H7 (cell line): ENCODE data around the gene DCAF5. TPM values are rescaled to one million over a fixed set of nuclear protein-coding genes. Genes with fewer than 3 reads are reported as not detected.
"Not testable (repeated sequence)": the region's sequence is repeated elsewhere in the genome, so short reads cannot be mapped to it uniquely, and the experiment has no call there.

Source experiments
- DNase-seq: peaks from one replicate; pipeline ENCODE4 v3.0.0; 2012
- H3K27me3 ChIP-seq: 2 replicates; pipeline ENCODE4 v1.6.0; 2011; ENCODE audit warnings: mild to moderate bottlenecking, low read length; ENCODE audit not compliant: control insufficient read depth, insufficient read depth
- H3K36me3 ChIP-seq: replicated peaks from 2 replicates; pipeline ENCODE4 v1.5.1; 2011; ENCODE audit warnings: low read length; ENCODE audit not compliant: control insufficient read depth, insufficient read depth
- H3K4me3 ChIP-seq: 2 replicates; pipeline ENCODE4 v1.5.1; 2011; ENCODE audit warnings: low read depth, mild to moderate bottlenecking, control low read depth, low read length, moderate library complexity; ENCODE audit not compliant: insufficient read depth
- total RNA-seq: library from RNA; depleted of rRNA; stranded (reverse); fragments of >200 nt; shearing (Covaris generic); gene quantifications from 2 replicates; pipeline ENCODE4 v1.2.3, GENCODE V29; 2014

The DCAF5 gene
- total RNA-seq, 1 experiment from 2014 or later = 31.9 TPM

DNA sequence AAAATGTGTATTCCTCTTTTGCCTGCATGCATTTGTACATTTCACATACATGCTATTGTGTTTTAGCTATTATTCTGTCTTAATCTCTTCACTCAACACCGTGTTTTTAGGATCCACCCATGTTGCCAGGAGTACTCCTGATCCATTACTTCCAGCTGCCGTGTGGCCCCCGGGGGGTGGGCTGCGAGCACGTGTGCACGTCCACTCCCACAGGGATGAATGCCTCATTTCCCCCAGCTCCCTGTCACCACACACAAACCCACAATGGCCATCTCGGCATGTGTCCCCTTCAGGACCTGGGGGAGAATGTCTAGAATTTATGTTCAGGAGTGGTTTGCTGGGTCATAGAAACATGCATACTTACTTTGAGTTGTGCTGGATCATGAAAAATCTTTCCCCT, 111.1 kb downstream of the DCAF5 start:
- Histone ChIP-seq H3K27me3 (no peaks in the 10 kb centered on the region), H3K4me3 (no peak overlapping the region), H3K36me3 (no peaks in the 10 kb centered on the region)
- DNase-seq = no peak

DNA sequence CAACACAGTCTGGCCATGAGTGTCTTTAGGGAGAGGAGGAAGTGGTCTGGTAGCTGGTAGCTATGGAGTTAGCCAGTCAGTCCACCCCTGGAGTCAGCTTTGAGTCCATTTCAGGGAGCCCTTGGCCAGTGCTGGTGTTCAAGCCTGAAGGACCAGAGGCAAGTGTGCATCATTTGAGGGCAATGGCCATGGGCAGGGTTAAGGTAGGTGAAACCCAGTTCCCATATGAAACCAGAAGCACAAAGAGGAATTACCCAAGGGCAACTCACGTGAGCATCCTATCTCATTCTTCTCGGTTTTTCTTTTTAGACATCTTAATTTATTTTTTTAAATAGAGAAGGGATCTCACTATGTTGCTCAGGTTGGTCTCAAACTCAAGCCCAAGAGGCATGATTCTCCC, 112.6 kb downstream of the DCAF5 start:
- H3K36me3 ChIP-seq = no peaks in the 10 kb centered on the region
- H3K27me3 ChIP-seq = no peaks in the 10 kb centered on the region
- DNase-seq = no peak
- H3K4me3 ChIP-seq = no peak overlapping the region

DNA sequence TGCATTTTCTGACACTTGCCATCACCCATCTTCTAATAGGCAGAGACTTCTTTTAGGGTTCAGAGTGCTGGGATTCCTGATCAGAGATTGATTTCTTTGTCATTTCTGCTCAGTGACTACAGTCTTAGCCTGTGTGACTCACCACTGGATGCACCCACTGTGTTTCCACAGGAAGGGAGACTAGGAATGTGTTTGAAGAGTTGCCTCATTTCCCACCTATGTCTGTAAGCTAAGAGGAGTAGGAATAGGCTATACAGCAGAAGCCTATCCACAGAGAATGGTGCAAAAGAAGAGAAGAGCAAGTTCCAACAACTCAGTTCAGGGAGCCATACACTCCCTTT, 113.7 kb downstream of the DCAF5 start:
- Histone ChIP-seq H3K4me3 (no peak overlapping the region), H3K36me3 (no peaks in the 10 kb centered on the region), H3K27me3 (no peaks in the 10 kb centered on the region)
- no peak for DNase-seq

DNA sequence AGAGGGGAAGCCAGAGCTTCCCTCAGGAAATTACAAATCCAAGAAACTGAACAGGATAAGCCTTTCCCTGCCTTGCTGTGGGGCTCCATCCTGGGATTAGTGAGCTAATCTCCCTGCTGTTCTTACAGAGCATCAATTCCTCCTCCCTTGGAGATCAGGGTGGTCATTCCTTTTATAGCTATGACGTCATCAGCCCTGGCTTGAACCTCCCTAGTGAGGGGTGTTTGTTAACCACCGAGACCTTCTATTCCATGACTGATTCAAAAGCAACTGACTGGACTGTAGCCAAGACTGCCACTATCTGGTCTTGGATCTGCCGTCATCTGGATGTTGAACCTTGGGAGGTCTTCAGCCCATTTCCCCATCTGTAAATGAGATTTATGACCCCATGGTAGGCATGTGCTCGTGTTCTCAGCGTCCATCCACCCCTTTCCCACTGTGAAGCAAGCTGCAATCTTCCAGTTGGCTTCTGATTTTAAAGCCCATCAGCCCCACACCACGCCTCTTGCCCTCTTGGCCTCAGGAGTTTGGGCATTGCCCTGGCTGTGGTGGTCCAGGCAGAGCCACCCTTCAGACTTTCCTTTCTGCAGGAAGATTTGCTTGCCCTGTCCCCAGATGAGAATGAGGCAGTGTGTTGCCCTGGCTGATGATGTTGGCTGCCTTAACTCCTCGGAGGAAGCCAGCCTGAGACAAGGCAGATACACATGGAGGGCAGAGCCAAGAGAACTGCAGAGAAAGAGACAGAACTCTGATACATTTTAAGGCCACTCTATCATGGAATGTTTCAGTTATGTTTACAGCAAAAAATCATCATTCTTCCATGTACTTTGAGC, 114.2 kb downstream of the DCAF5 start:
- DNase-seq = no peak
- Histone ChIP-seq H3K36me3 (no peaks in the 10 kb centered on the region), H3K27me3 (no peaks in the 10 kb centered on the region), H3K4me3 (no peak overlapping the region)

DNA sequence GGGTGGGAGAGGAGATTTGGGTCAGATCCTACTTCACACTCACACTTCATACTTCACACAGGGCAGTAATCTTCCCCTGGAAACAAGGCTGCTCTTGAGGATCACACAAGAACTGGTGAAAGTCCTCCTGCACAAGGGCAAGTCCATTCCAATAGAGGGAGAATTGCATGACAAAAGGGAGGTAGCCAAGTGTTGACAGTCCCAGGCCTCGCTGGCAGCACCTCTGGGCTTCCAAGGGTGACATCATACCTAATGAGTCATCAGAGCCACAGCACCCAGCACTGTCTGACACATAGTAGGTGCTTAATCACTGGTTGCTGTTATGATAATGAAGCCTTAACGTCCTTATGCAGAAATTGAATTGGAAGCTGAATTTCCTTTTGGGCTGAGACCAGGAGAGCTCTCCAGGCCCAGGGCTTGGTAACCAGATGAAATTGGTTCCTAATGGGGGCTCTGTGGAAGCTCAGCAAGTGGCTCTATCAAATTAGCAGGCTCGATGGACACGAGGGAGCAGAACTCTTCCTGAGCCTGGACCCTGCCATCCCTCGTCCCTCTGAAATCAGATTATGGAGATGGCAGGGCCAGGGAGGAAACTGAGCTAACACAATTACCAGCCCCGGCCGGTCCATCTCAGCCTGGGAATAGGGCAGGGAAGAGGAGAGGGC, 115.0 kb downstream of the DCAF5 start:
- DNase-seq = peak; percentile 54
- Histone ChIP-seq H3K36me3 (no peaks in the 10 kb centered on the region), H3K4me3 (no peak overlapping the region), H3K27me3 (no peaks in the 10 kb centered on the region)

DNA sequence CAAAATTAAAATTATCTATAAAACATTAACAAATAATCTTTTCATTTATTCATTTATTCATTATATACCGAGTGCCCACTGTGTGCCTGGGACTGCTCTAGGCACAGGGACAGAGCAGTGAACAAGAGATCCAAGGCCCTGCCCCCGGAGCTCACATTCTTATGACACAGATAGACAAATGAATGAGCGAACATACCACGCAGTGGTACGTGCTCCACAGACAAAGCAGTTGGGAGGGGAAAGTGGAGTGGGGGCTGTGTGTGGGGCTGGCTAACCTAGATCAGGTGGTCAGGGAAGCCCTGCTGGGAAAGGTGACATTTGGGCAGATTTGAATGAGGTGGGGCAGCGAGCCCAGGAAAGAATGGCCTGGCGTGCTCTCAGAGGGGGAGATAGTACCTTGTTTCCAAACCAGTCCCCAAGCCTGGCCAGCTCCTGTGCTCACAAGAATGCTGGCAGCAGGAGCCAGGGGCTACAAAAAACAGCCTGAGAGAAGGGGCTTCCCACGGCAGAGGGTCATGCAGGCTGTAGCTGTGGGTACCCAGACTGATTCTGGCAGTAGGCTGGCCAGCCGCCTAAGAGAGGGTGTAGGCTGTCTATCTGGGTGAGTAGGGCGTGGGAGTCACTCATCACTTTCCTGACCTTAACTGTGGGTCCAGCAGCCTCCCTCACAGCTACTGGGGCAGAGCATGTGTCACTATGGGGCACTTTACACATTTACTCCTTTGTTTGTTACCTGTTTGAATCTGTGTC, 116.0 kb downstream of the DCAF5 start:
- H3K4me3 ChIP-seq = no peak overlapping the region
- no peaks in the 10 kb centered on the region for H3K27me3 ChIP-seq
- no peak for DNase-seq
- no peaks in the 10 kb centered on the region for H3K36me3 ChIP-seq

DNA sequence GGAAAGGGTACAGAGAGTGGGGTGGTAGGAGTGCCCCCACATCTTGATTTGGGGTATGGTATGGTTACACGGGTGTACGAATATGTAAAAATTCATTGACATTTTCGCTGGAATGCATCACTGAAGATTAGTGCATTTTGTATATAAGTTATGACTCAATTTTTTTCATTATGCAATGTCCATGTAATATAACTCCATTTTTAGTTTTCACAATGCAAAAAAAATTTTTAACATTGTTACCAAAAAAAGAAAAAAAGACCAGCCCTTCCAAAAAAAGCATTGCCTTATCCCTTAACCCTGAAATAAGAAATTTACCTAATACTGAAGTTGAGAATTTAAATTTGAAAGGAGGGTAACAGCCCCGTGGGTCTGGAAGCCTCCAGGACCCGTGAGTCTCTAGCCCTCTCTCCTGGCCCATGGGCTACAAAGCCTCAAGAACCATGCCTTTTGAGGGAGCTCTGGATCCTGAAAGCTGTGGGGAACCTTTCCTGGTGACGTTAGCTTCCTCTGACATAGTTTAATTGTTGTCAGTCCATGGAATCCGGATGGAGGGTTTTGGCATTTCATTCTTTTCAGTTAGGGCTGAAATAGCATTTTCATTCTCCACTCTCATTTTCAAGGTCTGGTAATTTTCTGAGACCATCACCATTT, 118.2 kb downstream of the DCAF5 start:
- Histone ChIP-seq H3K4me3 (no peak overlapping the region), H3K36me3 (no peaks in the 10 kb centered on the region), H3K27me3 (no peaks in the 10 kb centered on the region)
- DNase-seq = peak; percentile 46

DNA sequence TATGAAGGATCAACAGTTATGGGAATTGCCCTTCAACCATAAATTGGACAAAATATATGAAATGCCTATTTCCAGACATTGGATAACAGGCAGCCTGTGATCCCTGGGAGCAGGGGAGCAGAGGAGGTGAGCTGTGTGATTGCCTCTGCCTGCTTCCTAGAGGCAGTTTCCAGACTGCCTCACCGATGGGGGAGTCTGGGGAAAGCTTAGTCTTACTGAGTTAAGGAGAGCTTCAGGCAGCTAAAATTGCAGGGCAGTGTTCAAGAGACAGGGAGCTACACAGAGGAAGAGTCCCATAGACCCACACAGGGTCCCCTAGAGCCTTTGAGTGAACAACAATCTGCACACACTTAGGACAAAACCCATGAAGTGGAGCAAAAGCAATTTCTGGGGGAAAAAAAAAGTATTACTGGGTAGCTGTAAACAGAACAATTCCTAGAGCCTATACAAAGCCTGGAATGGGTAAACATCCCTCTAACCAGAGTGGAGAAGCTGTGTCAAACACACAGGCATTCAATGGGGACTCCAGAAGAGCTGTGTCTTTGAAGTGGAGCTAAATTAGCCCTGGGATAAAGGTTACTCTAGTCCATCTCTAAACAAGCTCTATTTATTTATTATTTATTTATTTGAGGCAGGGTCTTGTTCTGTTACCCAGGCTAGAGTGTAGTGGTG, 125.5 kb downstream of the DCAF5 start:
- Histone ChIP-seq H3K27me3 (no peaks in the 10 kb centered on the region), H3K36me3 (no peaks in the 10 kb centered on the region), H3K4me3 (no peak overlapping the region)
- no peak for DNase-seq

DNA sequence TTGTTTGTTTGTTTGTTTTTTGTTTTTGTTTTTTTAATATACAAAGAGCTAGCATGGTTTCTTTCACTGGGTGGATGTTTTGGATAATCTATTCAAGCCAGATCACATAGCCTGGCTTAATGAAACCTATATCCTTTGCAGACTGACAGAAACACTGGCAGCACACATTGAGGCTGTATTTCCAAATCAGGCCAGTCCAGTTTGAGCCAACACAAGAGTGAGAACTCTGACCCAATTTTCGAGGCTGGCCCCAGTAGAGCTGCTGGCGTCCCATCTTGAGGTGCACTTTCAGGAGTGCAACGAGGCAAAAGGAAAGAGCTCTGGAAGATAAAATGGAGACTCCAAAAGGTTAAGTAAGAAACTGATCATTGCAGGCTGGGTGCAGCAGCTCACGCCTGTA, 129.9 kb downstream of the DCAF5 start:
- DNase-seq = no peak
- Histone ChIP-seq H3K27me3 (no peaks in the 10 kb centered on the region), H3K36me3 (no peaks in the 10 kb centered on the region), H3K4me3 (no peak overlapping the region)

DNA sequence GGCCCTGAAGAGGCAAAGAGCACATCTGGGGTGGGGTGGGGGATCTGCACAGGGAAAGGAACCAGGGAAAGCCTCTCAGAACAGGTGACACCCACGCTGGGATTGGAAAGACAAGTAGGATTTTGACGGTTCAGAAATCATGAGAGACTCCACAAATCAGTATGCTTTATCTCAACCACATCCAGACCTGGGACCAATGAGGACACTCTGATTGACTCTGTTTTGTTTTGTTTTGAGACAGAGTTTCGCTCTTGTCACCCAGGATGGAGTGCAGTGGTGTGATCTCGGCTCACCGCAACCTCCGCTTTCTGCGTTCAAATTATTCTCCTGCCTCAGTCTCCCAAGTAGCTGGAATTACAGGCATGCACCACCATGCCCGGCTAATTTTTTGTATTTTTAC, 130.8 kb downstream of the DCAF5 start:
- H3K4me3 ChIP-seq, H3K27me3 ChIP-seq, DNase-seq, H3K36me3 ChIP-seq: not testable (repeated sequence)

DNA sequence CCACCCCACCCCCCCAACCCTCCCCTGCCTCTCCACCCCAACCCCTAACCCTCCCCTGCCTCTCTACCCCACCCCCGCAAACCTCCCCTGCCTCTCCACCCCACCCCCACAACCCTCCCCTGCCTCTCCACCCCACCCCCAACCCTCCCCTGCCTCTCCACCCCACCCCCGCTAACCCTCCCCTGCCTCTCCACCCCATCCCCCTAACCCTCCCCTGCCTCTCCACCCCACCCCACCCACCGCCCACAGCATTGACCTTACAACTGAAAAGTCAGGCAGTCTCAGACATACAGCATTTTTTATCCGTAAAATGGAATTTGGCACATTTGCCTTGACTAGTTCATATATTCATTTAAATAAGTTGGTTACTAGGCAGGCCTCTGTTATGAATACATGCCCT, 135.2 kb downstream of the DCAF5 start:
- H3K27me3 ChIP-seq = no peaks in the 10 kb centered on the region
- peak; percentile 72 for DNase-seq
- H3K4me3 ChIP-seq = no peak overlapping the region
- no peaks in the 10 kb centered on the region for H3K36me3 ChIP-seq

DNA sequence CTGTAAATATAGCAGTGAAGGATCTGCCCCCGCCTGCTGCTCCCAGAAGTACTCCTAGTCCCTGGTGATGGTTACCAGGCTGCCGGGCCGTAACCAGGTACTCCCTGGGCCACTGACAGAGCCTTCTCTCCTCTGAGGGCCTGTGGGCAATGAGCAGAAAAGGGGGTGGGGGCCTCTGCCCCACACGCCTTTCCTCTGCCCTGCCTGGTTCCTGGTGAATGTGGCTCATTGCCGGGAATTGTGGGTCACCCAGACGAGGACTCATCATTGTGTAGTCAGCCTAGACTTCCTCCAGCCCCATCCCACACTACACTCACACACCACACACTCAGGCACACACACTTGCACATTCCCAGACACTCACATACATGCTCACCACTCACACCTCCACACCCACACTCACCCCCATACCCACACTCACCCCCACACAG, 138.1 kb downstream of the DCAF5 start:
- Histone ChIP-seq H3K4me3 (no peak overlapping the region), H3K27me3 (no peaks in the 10 kb centered on the region), H3K36me3 (no peaks in the 10 kb centered on the region)
- DNase-seq = no peak

DNA sequence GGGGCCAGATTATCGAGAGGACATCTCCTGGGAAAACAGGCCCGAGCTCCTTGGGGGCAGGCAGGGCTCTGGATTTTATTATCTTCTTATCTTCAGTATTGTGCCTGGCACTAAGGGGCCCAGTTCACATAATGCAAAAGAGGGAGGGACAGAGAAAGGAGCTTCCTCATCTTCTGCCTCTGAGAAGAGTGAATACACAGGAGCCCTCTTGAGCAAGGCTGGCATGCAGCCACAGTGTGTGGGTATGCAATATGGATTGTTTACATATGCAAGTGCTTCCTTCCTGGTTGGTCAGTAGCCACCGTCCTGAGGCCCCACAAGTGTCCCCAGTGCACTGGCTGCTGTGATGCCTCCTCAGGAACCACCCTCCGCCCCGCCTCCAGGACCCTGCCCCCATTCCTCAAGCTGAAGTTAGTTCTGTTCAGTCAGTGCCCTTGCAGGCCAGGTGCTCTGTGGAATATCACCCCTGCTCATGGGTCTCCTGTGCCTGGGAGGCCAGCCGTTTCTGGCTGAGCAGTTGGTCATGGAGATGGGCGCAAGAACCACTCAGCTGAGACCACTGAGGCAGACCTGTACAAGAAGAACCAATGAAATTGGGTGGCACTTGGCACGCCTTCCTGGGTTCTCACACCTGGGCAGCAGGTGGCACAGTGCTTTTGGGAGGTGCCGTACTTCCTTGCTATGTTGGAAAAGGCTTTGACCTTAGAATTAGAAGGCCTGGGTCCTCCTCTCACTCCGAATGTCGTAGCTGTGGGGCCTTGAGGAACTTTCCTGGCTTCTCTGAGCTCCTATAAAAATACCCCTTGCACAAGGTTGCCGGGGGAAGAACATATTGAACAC, 138.8 kb downstream of the DCAF5 start:
- Histone ChIP-seq H3K4me3 (no peak overlapping the region), H3K36me3 (no peaks in the 10 kb centered on the region), H3K27me3 (no peaks in the 10 kb centered on the region)
- DNase-seq = peak; percentile 74
